Measurements from ENCODE around the gene C4orf17.
"Not testable (repeated sequence)": the region's sequence is repeated elsewhere in the genome, so short reads cannot be mapped to it uniquely, and the experiment has no call there.

The C4orf17 gene

DNA sequence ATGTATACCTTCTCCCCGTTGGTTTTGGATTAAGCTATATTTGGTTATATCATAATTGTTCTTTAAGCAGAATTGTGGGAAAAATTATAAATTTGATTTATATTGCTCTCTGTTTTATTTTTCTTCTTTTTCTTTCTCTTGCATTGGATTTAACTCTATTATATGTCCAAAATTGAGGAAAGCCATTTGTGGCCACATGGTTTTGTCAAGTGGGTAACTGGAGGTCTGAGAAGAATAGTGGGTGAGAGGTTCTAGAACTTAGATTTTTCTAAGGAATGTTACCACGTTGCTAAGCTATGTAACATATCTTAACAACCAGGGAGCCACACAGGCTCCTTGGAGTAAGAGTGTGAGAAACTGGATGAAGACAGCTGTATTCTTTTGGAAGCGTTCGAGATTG is at the start of gene C4orf17:
TSS of gene C4orf17 (plus strand) at position 301 of the 400 bp plus-strand sequence. CDS start 2,061 bp downstream, outside the sequence.
- no peak for DNase-seq

DNA sequence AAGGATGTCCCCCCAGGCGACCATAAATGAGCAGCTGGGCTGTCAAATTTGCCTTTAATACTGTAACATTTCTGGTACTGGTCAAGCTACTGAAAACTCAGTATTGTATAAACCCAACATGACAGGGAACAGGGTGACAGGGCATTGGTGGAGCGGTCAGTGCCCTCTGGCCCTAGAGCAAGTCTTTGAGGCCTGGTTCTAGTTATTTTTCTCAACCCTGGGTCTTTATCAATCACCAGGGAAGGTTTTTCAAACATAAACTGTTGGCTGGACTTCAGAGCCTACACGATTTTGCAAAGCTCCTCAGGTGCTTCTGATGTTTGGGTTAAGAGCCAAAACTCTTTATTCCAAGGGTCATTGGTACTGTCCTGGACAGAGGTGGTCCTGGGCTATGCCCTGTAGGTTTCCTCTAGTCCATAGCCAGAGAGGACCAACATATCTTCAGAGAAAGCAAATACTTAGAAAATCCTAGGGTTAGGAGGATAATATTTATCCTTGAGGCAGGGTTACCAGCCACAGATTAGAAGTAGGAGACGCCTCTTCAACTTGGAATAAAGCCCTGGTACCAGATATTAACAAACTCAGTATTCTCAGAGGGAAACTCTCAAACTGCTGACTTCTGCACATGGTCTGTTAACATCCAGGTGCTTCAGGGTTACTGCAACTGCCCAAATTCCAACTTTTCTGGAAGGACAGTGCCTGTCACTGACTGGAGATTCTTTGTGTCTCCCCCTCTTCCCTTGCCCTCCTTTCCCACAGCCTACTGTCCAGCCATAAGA is 49.0 kb upstream of the C4orf17 start:
- no peak for DNase-seq

DNA sequence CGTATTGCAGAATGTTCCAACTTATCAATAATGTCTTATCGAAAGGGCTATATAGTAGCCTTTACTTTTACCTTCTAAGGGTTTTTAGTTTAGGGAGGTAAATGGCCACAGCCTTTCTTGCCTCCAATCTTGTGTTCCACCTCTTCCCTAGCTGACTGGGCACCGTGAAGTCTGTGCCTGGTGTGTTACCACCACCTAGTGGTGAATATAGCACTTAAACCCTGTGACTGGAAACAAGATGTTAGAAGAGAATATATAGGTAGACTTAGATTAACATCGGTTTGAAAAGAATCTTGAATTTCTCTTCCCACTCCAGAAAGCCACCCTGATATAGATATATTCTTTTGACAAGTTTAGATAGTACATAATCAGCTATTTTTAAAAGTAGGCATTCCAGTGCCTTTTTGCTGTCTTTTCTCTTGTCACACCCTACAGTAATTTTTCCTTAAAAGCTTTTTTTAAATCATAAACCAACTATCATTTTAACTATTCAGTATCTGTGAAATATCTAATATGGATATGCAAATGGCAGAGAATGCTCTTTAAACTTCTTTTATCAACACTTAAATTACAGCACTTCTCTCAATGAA is 47.9 kb upstream of the C4orf17 start:
- peak; percentile 48 for DNase-seq

DNA sequence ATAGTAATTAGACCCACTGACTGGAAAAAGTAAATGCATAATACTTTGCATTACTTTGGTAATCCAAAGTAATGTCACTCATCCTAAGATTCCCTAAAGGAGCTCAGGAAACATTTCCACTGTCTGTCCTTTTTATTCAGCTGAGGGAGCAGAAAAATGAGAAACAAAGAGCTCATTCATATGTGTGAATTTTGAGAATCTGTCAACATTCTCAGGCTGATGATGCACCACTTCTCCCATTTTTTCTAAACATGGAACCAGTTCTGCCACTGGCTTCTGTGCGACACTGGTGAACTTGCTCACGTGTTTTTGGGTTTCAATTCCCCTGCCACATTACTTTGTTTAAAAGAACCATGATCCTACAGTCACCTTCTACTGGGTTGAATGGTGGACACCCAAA is 47.3 kb upstream of the C4orf17 start:
- DNase-seq: no peak

DNA sequence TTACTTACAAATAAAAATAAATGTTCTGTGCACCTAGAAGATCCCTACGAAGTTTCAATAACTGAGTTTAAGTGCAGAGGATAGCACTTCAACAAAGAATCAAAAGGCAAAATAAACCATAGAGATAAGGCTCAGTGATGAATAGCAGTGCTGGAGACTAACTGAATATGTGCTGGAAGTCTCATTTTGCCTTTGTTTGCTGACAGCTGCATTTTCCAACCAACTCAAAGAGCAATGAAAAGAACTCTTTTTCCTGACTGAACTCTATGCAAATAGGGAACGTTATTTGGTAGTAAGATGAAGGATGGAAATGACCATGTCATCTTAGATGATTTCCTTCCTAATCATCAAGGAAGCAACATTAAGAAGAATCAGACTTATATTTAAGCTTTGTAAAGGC is 42.9 kb upstream of the C4orf17 start:
- DNase-seq: no peak

DNA sequence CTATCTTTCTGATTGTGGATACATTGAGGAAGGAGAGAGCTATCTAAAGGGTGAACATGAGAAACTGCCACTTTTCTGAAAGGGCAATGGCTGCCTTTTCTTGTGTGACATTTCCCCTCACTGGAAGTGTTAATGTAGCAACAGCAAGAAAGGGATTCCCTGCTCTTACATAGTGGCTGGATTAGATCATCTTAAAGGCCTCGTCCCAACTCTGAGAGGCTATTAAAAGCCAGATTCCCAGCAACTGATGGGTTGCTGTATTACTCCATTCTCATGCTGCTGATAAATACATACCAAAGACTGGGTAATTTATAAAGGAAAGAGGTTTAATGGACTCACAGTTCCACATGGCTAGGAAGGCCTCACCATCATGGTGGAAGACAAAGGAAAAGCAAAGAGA is 41.9 kb upstream of the C4orf17 start:
- DNase-seq: no peak

DNA sequence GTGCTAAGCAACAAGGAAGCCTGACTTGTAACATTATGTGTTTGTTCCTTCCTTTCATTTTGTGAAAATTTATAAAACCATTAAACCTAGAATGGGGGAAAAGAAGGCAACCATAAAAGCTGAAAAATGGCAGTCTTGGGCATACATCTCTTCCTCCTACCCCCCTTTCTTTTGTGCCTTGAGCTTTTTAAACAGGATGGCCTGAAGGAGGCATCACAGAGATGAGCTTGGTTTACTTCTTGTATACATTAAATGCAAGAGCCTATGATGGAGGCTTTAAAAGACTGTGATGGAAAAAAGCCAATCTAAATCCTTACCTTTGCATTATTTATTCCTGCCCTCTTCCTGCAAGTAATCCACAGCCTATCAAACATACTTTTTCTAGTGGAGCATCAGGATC is 39.5 kb upstream of the C4orf17 start:
- DNase-seq: no peak

DNA sequence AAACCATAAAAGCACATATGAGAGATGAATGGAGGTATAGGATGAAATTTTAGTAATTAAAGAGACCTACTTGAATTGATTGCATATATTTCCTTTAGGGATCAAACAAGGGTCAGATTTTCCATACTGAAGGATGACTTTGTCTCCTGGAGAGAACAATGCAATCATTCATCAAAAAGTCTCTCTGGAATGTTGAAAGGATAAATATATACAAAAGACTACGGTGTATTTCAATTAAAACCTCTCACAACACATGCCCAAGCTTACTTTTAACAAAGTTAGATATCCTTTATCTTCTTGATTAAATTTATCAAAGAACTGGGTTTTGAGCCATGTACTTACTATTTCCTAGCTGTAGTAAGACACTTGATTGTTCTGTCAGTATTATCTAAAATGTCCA is 38.9 kb upstream of the C4orf17 start:
- DNase-seq: no peak

DNA sequence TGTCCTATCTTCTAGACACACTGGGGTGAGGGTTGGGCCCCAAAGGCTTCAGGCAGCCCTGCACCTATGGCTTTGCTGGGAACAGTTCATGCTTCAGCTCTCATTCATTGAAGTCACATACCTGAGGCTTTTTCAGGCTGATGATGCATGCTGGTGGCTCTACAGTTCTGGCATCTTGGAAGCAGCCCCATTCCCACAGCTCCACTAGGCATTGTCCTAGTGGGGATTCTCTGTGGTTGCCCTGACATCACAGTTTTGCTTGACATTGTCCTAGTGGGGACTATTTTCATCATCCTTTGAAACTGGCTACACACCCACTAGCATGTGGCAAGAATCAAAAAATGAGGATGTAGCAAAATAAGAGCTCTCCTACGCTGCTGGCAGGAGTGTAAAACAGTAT is 37.7 kb upstream of the C4orf17 start:
- DNase-seq: no peak

DNA sequence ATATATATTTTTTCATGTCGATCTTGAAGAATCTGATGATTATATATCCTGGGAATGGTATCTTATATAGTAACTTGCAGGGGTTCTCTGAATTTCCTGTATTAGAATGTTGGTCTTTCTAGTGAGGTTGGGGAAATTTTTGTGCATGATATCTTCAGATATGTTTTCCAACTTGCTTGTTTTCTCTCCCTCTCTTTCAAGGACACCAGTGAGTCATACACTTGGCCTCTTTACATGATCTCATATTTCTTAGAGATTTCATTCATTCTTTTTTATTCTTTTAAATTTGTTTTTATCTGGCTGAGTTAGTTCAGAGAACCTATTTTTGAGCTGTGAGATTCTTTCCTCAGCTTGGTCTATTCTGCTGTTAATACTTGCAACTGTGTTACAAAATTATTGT is 27.2 kb upstream of the C4orf17 start:
- no peak for DNase-seq

DNA sequence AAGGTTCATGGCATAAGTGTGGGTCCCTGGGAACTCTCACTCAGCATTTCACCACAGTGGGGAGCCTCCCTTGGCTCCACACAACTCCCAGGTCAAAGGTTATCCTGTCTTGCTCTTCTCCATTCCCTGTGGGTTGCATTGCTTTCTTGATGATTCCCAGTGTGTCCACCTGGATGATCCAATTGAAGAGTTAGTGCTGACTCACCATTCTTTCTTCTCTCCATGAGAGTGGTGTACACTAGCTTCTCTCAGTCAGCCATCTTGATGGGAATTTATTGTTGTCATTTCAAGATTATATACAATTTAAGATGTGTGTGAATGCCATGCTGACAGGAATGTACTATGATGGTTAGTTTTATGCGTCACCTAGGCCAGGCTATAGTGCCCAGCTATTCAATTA is 25.6 kb upstream of the C4orf17 start:
- no peak for DNase-seq

DNA sequence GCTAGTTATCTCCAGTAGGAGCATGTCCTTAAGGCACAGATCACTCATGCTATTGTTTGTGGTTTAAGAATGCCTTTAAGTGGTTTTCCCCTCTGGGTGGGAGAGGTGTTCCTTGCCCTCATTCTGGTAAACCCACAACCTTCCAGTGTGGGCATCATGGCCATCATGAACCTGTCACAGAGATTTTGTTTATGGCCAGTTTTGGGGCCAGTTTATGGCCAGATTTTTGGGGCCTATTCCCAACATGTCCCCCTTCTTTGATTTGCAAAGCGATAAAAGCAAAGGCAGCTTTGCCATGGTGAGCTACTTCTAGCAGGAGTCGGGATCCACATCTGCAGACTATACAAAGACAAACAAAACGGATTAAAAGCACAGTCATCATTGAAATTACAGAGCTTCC is 24.2 kb upstream of the C4orf17 start:
- not testable (repeated sequence) for DNase-seq

DNA sequence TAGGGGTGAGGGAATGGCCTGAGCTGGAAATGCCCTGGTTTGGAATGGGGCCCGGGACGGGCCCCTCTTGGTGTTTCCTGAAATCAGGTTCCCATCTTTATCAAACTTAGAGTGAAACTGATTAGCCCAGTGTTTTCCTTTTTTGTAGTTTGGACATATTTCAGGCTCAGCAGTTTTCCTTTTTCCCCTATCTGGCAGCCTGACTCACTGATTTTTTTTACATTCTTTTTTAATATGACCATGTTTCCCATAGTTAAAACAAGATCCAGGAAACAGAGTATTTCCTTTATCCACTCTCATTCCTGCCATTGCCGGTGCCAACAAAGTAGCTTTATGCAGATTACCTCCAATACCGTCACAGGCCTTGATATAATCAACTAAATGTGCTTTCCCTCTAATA is 20.5 kb upstream of the C4orf17 start:
- no peak for DNase-seq

DNA sequence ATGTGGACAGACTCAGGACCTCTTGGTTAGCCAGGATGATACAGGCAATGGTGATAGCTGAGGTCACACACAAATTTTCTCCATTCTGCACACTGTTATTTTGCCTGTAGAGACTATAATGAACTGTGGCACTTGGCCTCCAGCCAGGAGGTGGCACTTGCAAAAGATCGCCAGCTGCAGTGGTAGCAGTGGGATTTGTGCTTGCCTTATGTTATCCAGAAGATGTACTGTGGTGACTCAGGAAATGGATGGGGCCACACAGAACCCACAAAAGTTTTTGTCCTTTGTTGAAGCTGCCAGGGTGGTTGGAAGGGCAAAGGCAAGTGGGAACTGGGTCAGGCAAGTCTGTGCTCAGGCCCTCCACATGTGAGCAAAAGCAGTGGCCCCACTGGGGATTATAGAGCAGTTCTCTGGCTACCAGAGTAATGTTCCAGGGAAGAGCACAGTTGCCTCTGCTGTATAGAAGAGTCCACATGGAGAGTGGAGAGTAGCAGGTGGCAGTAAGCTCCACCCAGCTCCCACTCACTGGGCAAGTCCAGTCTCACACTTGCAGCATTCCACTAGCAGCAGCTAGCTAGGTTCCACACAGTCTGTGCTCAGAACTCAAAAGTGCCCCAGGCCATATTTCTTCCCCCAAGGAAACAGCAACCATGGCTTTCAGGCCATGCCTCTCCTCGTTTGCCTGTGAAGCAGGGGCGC is 5.9 kb upstream of the C4orf17 start:
- DNase-seq: no peak

DNA sequence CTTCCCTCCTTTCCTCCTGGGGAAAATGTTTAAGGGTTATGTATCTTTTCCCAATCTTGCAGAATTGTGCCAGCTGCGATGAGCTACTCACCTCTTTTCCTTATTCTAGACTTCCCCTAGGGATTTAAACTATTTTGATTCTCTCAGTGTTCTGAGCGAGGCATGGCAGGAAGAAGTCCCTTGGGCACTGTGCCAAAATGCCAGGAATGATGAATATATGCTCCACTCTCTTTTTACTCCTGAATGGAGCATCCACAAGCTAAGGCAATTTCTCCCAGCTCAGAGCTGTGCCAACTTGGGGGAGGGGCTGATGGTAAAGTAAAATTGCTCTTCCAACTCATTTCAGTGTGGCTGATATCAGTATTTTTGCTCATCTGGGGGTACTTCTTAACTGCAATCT is 4.0 kb upstream of the C4orf17 start:
- no peak for DNase-seq

DNA sequence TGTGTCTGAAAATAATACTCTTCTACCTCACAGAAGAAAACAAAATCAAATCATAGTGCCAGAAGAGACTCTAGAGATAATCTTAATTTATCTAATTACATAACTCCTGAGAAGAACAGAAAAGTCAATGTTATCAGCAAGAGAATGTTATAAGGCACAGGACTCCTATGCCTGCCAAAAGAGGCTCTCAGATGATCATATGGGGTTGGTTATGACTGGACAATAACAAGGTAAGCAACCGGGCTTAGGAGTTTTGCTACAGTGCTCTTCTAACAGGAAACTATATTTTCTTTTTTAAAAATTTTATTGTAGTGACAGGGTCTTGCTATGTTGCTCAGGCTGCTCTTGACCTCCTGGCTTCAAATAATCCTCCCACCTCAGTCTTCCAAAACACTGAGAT is 3.5 kb upstream of the C4orf17 start:
- no peak for DNase-seq

DNA sequence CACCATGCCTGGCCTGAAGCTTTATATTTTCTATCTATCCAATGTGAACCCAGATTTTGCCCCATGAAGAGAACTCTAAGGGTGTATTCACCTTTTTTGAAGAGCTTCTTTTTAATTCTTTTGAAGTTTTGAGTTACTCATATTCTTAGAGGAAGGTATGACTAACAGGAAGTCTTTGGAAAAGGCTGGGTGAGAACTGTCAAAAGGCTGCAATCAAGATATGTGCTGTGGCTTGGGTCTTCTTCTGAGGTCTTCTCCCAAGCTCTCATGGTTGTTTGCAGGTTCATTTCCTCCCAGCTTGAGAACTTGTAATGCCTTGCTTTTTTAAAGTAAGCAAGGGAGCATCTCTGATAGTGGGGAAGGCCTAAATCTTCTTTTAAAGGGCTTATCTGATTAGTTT is 3.1 kb upstream of the C4orf17 start:
- no peak for DNase-seq

DNA sequence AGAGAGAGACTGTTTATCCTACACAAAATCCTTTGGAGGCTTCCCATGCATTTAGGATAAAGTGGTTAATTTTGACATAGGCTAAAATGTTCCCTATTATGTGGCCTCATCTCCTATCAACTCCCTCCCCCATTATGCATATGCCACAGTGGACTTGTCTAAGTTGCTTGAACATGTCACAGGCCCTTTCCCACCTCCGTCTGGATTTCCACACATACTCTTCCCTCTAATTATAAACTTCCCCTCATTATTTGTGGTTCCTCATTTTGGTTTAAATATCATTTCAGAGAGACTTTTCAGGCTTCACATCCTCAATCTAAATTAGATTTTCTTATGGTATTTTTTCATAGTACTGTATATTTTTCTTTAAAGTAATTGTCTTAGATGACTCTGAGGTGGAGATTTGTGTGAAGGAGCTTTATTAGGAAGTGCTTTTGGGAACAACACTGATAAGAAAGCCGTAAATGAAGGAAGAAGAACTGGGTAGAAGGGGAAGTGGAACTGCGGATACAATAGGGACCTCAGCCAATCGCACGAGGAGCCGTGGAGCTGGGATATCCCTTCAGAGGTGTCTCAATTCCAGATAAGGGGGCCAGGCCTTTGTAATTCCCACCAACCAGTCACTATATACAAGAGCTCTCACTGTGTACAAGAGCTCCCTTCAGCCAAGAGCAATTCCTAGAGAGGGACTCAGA is 7.9 kb downstream of the C4orf17 start:
- DNase-seq: no peak

DNA sequence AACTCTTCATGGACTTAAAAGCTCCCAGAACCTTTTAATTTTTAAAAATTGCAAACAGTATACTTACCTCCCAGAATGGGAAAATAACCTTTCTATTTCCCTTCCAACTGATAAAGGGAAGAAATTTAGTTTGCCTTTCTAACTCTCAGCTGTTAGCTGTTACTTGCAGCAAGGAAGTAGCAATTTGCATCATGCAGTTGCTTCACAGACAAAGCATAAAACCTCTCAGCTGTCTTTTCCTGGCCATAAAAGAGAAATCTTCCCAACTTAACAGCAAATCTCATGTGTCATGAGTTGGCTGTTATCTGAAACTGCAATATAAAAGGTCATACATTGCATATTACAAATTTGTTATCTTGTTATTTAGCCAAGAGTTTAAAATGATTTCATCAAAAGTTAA is 18.4 kb downstream of the C4orf17 start:
- no peak for DNase-seq

DNA sequence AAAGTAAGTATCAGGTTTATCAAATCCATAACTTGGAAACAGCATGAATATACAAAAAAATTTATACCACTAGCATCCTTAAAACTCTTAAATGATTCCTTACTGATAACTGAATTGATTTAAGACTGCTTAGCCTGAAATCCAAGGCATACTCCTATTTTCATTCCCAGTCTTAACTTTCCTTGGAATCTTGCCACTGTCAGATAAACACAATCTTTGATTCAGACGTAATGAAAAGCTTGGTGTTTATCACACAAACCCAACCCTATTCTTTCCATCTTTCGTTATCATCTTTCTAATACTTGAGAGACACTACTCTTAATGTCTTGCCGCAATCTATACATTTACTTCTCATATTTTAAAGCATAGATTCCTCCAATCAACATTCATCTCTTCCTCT is 19.1 kb downstream of the C4orf17 start:
- DNase-seq: no peak

DNA sequence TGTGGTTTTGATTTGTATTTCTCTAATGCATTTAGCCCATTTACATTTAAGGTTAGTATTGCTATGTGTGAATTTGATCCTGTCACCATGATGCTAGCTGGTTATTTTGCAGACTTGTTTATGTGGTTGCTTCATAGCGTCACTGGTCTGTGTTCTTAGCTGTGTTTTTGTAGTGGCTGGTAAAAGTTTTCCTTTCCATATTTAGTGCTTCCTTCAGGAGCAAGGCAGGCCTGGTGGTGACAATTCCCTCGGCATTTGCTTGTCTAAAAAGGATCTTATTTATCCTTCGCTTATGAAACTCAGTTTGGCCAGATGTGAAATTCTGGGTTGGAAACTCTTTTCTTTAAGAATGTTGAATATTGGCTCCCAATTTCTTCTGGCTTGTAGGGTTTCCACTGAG is 23.9 kb downstream of the C4orf17 start:
- not testable (repeated sequence) for DNase-seq

DNA sequence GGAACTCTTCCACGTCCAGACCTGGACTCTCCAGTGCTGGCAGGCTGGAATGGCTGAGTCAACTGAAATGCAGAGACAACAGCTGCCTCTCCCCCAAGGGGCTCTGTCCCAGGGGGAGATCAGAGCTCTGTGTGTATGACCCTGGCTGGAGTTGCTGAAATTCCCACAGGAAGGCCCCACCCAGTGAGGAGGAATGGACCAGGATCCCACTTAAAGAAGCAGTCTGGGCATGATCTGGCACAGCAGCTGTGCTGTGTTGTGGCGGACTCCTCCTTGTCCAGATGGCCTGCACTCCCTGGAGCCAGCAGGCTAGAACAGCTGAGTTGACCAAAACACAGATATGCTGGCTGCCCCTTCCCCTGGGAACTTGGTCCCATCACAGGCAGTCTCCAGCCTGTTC is 25.4 kb downstream of the C4orf17 start:
- DNase-seq: no peak

DNA sequence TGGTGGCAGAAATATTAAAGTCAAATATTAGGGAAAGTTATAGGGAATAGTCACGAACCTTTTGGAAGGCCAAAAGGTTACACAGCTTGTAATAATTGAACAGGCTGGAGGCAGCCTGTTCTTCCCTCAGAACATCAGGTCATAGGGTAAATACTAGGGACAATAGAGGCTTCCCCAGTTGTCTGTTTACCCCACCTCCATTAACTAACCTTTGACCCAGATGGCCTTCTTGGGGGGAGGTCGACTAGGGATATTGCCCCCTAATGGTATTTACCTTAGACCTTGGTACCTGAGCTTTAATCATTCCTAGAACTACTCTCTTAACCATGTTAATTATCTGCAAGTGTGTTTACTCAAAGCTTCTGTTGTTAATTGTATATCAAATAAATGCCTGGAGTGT is 26.0 kb downstream of the C4orf17 start:
- DNase-seq: no peak

DNA sequence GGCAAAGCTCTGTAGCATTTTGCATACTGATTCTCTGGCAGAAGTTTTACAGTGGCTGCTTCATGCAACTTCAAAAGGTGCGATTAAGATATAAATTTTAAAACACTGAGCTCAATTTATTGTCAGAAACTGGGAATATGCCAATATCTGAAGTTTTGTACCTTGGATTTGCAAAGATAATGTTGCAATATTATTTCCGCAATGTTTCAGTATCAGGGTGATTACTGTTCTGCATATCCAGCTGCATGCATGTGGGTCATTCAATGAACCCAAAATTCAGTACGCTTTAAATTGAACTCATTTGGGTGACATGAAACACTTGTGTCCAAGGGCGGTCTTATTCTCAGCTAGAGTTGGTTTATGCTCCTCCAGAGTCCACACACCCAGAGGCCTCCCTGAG is 26.9 kb downstream of the C4orf17 start:
- DNase-seq: no peak

Measured in GDM1 (cell line).